PC-9 (cell line): Measurements from ENCODE around the gene TK2.

Source experiments
- EZH2 ChIP-seq: fragments of 200-600 bp; sonication (generic); IDR thresholded peaks from 2 replicates; pipeline ENCODE4 v1.8.0; 2017; ENCODE audit warnings: antibody characterized with exemption, low read depth
- TF ChIP-seq, protein P1 (sequence below): fragments of 200-600 bp; sonication (generic); conservative IDR thresholded peaks from 2 replicates; pipeline ENCODE4 v1.6.1; 2017; ENCODE audit warnings: mixed run types, antibody characterized with exemption, mild to moderate bottlenecking, moderate library complexity

DNA sequence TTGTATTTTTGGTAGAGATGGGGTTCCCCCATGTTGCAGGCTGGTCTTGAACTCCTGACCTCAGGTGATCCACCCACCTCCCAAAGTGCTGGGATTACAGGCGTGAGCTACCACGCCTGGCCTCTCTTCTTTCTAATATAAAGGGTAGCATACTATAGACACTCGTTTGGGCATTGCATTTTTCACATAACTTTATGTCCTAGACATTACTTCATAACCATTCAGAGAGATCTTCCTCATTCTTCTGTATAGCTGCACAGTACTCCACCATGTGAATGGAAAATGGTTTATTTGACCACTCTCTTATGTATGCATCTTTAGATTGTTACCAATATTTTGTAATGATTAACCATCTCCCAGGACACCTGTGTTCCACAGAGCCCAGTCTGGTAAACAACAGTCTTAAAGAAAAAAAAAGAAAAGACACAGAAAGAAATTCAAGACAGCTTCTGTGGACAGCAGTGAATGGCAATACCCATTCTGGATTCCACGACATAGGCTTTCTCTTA, 42.1 kb downstream of the TK2 start:
- TF ChIP-seq, protein P1, sequence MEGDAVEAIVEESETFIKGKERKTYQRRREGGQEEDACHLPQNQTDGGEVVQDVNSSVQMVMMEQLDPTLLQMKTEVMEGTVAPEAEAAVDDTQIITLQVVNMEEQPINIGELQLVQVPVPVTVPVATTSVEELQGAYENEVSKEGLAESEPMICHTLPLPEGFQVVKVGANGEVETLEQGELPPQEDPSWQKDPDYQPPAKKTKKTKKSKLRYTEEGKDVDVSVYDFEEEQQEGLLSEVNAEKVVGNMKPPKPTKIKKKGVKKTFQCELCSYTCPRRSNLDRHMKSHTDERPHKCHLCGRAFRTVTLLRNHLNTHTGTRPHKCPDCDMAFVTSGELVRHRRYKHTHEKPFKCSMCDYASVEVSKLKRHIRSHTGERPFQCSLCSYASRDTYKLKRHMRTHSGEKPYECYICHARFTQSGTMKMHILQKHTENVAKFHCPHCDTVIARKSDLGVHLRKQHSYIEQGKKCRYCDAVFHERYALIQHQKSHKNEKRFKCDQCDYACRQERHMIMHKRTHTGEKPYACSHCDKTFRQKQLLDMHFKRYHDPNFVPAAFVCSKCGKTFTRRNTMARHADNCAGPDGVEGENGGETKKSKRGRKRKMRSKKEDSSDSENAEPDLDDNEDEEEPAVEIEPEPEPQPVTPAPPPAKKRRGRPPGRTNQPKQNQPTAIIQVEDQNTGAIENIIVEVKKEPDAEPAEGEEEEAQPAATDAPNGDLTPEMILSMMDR, result no peak
- TF ChIP-seq EZH2, result no peak
